ENCODE data around the gene TRIM64.
"Not testable (repeated sequence)": the region's sequence is repeated elsewhere in the genome, so short reads cannot be mapped to it uniquely, and the experiment has no call there.

The TRIM64 gene, protein sequence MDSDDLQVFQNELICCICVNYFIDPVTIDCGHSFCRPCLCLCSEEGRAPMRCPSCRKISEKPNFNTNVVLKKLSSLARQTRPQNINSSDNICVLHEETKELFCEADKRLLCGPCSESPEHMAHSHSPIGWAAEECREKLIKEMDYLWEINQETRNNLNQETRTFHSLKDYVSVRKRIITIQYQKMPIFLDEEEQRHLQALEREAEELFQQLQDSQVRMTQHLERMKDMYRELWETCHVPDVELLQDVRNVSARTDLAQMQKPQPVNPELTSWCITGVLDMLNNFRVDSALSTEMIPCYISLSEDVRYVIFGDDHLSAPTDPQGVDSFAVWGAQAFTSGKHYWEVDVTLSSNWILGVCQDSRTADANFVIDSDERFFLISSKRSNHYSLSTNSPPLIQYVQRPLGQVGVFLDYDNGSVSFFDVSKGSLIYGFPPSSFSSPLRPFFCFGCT
- total RNA-seq: 0 reads per million in 4 experiments

GRCh38 chr11:89965737-89966136 is at the start of gene TRIM64:
TSS of gene TRIM64 (plus strand) at chr11:89966037. CDS start at chr11:89968504, 2,467 bp downstream.
- not testable (repeated sequence) for DNase-seq

DNA sequence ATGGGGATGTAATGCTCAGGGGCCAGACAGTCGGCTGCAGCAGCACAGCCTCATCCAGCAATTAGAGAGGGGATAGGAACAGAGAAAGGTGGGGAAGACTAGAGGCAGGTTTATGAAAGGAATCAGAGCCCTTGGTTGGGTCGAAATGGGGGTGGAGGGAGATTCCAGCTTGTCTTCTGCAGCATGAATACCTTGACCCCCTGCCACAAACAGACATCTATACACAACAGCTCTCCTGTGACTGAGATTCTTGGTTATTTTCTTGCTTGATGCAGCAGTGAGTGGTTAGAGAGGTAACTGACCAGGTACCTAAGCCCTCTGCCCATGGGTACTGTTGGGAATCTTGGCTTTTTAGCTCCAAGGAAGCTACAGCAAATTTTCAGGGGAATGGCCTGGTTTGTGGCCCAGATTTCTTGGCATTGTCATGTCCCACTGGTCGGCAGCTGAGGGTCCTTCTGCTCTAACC is 43.6 kb upstream of the TRIM64 start, which contains the start of gene TRIM49D1:
Gene TRIM49D1 (minus strand): TSS at position 51 of the 466 bp plus-strand sequence. CDS start 4,535 bp downstream, outside the sequence.
- no peak for DNase-seq

DNA sequence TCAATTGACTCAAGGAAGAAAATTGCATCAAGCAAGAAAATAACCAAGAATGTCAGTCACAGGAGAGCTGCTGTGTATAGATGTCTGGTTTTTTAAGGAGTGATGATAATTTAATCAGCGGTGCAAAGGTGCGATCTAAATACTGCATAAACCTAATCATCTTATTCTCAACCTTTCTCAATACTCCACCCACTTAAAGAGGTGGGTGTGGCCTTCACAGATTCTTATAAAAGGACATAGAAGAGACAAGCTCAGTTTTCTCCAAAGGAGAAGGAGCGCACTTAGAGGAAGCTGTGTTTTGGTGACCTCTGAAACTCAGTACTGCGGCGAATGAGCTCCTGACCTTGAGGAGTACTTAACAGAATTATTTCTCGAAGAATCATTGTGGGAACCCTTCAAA is 42.1 kb upstream of the TRIM64 start, which contains the start of gene TRIM49D2:
Gene TRIM49D2 (plus strand): TSS at position 301 of the 400 bp plus-strand sequence. CDS start 2,698 bp downstream, outside the sequence.
- DNase-seq: not testable (repeated sequence)

DNA sequence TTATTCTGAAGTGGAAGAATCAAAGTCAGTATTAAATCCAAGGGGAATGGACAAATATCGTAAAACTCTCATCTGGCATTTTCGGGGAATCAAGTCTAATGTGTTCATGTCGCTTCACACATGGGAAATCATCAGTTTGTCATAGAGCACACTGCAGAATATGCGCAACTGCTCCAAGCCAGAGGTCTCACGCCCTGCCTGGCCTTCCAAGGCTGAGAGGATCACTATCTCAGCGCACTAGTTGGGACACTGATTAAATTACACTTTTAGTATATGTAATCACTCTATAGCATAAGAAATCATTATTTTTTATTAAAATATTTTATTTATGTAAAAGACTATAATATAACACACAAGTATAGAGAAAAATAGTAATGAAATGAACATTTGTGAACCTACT is 5.0 kb upstream of the TRIM64 start:
- DNase-seq: not testable (repeated sequence)

Data from effector CD8-positive, alpha-beta T cell (primary cell).